Duodenal mucosa (tissue), 2 donors: ENCODE results near the gene PPAN.

Experiments
- H3K27ac ChIP-seq: one replicate; pipeline ENCODE4 v1.7.0; 2013; ENCODE audit warnings: low read depth, low read length
- H3K27me3 ChIP-seq, 2 donors: one replicate each; pipeline ENCODE4 v1.7.0; 2013; ENCODE audit warnings: low read length in 2 of 2, control low read depth in 1 of 2; ENCODE audit not compliant: insufficient read depth in 2 of 2, control insufficient read depth in 1 of 2
- H3K36me3 ChIP-seq, 2 donors: one replicate each; pipeline ENCODE4 v1.7.0; 2013; ENCODE audit warnings: low read length in 2 of 2, control low read depth in 1 of 2; ENCODE audit not compliant: insufficient read depth in 2 of 2, control insufficient read depth in 1 of 2
- H3K4me1 ChIP-seq, 2 donors: one replicate each; pipeline ENCODE4 v1.7.0; 2013; ENCODE audit warnings: low read length in 2 of 2, control low read depth in 1 of 2; ENCODE audit not compliant: insufficient read depth in 2 of 2, control insufficient read depth in 1 of 2
- H3K4me3 ChIP-seq, 2 donors: one replicate each; pipeline ENCODE4 v1.7.0; 2013; ENCODE audit warnings: low read length in 2 of 2, low read depth in 1 of 2
- H3K9ac ChIP-seq, 2 donors: one replicate each; pipeline ENCODE4 v1.7.0; 2013; ENCODE audit warnings: low read length in 2 of 2, low read depth in 1 of 2
- H3K9me3 ChIP-seq, 2 donors: one replicate each; pipeline ENCODE4 v1.7.0; 2013; ENCODE audit warnings: low read length in 2 of 2, control low read depth in 1 of 2; ENCODE audit not compliant: control insufficient read depth in 1 of 2

The PPAN gene

DNA sequence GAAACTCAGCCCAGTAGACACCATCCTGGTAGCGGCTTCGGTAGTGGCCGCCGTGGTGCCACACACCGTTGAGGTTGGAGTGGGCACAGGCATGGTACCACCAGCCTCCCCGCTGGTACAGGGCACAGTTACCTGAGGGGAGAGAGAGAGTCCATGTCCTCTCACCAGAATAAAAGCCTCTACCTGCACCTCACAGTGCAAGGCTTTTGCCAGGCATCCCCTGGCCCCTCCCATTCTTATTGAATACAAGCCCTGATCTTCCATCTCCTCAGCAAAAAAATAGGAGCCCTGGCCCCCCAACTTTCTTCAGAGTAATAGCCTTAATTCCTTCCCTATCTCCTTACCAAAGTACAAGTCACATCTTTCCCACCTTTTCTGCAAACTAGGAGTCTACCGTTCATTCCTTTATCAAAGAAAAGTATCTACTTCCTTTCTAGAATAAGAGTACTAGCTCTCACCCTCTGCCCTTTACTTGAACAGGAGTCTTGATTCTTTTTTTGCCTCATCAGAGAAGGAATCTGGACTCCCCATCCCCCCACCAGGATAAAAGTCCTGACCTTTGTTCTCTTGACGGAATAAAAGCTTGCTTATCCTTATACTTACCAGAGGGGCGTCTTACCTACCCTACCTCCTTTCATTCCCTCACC, 13.4 kb upstream of the PPAN start:
- Histone ChIP-seq H3K36me3 (peaks cover 10 to 39% of the 10 kb centered on the region in 2 donors), H3K27me3 (no peaks in the 10 kb centered on the region)

DNA sequence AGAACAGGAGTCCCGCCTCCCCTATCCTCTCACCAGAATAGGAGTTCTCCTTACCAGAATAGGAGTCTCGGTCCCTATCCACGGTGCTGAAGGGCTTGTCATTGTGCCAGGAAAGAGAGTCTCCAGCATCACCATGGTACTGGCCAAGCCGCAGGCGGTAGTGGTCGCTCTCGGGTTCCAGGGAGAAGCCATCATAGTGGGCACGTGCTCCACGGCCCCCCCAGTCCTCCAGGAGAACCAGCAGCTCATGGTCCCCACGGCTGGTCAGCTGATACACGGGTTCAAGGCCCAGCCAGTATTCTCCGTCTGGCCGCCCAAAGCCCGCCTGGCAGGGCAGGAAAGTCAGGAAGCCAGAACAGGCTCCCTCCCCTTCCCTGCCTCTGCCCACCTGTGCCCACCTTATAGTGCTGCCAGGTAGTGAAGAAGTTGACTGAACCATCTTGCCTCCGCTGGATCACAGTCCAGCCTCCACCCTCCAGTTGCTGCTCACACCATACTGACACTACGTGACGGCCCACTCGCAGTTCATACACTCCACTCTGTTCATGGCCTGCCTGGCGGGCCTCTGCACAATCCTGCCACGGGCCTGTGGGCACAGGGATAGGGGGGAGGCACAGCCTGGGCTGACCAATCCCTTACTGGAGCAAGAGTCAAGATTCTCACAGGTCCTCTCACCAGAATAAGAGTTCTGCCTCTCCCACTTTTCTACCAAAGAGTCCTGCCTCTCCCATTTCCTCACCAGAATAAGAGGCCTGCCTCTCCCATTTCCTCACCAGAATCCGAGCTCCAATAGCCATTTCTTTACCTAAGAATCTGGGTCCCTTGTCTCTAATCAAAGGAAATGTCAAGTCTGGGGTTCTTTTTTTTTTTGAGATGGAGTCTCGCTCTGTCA, 12.6 kb upstream of the PPAN start:
- no peaks in the 10 kb centered on the region for H3K27me3 ChIP-seq
- no peak overlapping the region for H3K27ac ChIP-seq
- H3K9ac ChIP-seq: no peak overlapping the region
- no peaks in the 10 kb centered on the region for H3K9me3 ChIP-seq
- H3K4me3 ChIP-seq: no peak overlapping the region
- peaks cover 10 to 39% of the 10 kb centered on the region in 2 donors for H3K36me3 ChIP-seq
- H3K4me1 ChIP-seq: peaks cover 6 to 12% of the 10 kb centered on the region in 2 donors

More for the DNA sequence above, 13.4 kb upstream of the PPAN start:
- Histone ChIP-seq H3K4me3 (no peak overlapping the region), H3K9me3 (no peaks in the 10 kb centered on the region), H3K4me1 (peaks cover 6 to 12% of the 10 kb centered on the region in 2 donors), H3K9ac (no peak overlapping the region), H3K27ac (no peak overlapping the region)

DNA sequence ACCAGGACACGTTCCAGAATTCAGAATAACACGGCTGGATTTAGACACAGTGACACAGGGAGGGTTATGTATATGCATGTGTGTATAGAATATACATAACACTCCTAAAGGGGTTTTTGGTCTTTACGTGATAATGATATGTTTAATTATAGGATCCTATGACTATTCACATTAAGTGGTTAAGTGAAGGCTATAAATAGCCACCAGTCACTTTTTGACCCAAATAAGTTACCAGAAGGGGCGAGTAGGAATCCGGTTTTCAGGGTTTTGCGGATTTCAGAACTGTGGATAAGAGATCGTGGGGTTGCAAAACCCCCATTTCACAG, 10.6 kb upstream of the PPAN start:
- H3K9me3 ChIP-seq: no peaks in the 10 kb centered on the region
- H3K9ac ChIP-seq: peak overlapping the region in 1 of 2 donors; percentile 27
- H3K36me3 ChIP-seq: peaks cover 4 to 25% of the 10 kb centered on the region in 2 donors
- no peak overlapping the region for H3K27ac ChIP-seq
- H3K4me1 ChIP-seq: peaks cover 6 to 12% of the 10 kb centered on the region in 2 donors
- H3K4me3 ChIP-seq: peak overlapping the region; percentile 4 to 58
- no peaks in the 10 kb centered on the region for H3K27me3 ChIP-seq

DNA sequence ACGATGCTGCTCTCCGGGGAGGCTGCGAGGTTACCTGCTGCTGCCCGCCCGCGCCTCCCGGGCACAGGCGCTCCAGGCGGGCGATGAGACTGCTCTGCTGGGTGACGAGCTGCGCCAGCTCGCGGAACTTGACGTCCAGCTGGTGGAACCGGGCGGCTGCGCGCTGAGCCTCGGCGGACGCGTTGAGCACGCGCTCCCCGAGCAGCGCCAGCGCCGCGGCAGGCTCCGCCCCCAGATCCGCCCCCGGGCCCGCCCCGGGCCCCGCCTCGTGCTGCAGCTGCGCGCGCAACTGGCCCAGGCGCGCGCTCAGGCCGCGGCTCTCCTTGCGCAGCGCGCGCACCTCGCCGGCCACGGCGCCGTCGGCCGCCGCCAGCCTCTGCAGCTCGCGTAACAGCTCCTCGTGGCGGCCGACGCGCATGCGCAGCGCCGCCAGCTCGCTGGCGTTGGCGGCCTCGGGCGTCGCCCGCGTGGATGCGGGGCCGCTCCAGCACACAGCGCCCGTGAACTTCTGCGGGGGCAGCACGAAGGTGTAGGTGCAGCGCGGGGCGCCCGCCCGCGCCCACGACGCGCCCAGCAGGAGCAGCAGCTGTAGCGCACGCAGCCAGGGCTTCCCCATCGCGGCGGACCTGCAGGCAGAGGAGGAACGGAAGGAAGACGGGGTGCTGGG, 10.1 kb upstream of the PPAN start:
- H3K9me3 ChIP-seq: no peaks in the 10 kb centered on the region
- H3K4me3 ChIP-seq: peak overlapping the region; percentile 66
- peaks cover under 1 to 21% of the 10 kb centered on the region in 2 donors for H3K36me3 ChIP-seq
- H3K27ac ChIP-seq: peak overlapping the region; percentile 42
- peak overlapping the region; percentile 51 to 56 for H3K9ac ChIP-seq
- peaks cover 6 to 12% of the 10 kb centered on the region in 2 donors for H3K4me1 ChIP-seq
- H3K27me3 ChIP-seq: no peaks in the 10 kb centered on the region

DNA sequence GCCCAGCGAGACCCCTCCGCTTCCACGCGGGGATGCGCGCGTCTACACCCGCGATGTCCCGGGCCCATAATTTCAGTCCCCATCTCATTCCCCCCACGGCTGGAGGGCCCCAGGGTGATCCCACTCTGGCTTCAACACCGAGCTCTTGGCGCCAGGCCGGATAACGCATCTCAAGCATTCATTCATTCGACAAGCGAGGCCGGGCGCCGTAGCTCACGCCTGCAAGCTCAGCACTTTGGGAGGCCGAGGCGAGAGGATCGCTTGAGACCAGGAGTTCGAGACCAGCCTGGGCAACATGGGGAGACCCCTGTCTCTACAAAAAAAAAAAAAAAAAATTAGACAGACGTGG, 9.6 kb upstream of the PPAN start:
- Histone ChIP-seq H3K9ac (peak overlapping the region; percentile 51 to 56), H3K27ac (peak overlapping the region; percentile 42), H3K4me1 (peaks cover 6 to 12% of the 10 kb centered on the region in 2 donors), H3K9me3 (no peaks in the 10 kb centered on the region), H3K36me3 (peaks cover 0 to 17% of the 10 kb centered on the region in 2 donors), H3K27me3 (no peaks in the 10 kb centered on the region), H3K4me3 (peak overlapping the region; percentile 66)

DNA sequence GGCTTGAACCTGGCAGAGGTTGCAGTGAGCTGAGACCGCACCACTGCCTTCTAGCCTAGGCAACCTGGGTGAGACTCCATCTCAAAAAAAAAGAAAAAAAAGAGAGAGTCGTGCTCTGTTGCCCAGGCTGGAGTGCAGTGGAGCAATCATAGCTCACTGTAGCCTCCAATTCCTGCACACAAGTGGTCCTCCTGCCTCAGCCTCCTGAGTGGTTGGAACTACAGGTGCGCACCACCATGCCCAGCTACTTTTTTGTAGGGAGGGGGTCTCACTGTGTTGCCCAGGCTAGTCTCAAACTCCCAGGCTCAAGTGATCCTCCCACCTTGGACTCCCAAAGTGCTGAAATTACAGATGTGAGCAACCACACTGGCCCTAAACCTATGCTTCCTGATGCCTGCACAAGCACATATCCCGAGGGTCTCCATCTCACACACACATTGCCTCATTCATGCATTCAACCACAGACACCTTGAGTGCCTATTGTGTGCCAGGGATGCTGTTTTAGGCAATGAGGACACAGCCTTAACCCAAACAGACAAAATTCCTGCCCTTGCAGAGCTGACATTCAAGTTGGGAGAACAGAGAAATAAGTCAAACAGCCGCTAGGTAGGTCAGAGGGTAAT, 5.9 kb upstream of the PPAN start:
- H3K27ac ChIP-seq: no peak overlapping the region
- no peaks in the 10 kb centered on the region for H3K27me3 ChIP-seq
- H3K36me3 ChIP-seq: no peaks in the 10 kb centered on the region
- peaks cover 11 to 14% of the 10 kb centered on the region in 2 donors for H3K4me1 ChIP-seq
- no peaks in the 10 kb centered on the region for H3K9me3 ChIP-seq
- no peak overlapping the region for H3K9ac ChIP-seq
- H3K4me3 ChIP-seq: no peak overlapping the region

DNA sequence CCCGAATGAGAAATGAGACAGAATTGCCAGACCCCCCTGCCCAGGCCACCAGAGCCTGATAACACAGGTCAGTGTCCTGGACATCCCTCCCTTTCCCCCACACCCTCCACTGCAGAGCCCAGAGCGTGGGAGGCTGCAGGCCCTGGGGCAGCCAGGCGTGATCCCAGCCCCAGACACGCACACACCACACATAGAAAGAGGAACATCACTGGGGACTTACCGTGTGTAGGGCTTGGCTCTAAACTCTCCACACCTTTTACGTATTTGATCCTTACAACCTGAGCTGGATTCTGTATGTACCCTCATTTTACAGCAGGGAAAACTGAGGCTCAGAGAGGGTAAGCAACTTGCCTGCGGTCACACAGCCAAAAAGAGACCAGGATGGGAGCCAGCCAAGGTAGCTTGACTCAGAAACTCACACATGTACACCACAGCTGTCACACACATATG, 3.4 kb upstream of the PPAN start:
- Histone ChIP-seq H3K4me1 (peaks cover 21% of the 10 kb centered on the region in 2 donors), H3K9ac (peak overlapping the region in 1 of 2 donors; percentile 39), H3K9me3 (no peaks in the 10 kb centered on the region), H3K27ac (peak overlapping the region; percentile 58), H3K4me3 (no peak overlapping the region), H3K27me3 (no peaks in the 10 kb centered on the region), H3K36me3 (peaks cover 4% of the 10 kb centered on the region in 2 donors)

DNA sequence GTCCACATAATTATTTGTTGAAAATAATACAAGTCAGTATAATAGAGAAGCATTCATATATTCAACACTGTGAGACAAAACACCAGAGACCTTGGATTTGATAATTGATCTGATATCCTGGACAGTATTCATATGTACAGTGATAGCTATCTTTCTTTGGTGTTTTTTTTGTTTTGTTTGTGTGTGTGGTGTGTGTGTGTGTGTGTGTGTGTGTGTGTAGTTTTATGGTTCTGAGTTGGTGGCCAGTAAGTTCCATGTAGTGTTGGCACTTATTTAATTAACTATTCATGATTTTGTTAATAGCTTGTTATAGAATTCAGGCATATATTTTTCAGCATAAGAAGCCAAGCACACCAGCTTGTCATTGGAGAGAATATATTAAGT, 2.0 kb upstream of the PPAN start:
- H3K27me3 ChIP-seq: no peaks in the 10 kb centered on the region
- H3K4me1 ChIP-seq: peaks cover 22 to 26% of the 10 kb centered on the region in 2 donors
- no peak overlapping the region for H3K27ac ChIP-seq
- no peak overlapping the region for H3K9ac ChIP-seq
- H3K36me3 ChIP-seq: peaks cover 8 to 16% of the 10 kb centered on the region in 2 donors
- H3K4me3 ChIP-seq: no peak overlapping the region
- no peaks in the 10 kb centered on the region for H3K9me3 ChIP-seq

DNA sequence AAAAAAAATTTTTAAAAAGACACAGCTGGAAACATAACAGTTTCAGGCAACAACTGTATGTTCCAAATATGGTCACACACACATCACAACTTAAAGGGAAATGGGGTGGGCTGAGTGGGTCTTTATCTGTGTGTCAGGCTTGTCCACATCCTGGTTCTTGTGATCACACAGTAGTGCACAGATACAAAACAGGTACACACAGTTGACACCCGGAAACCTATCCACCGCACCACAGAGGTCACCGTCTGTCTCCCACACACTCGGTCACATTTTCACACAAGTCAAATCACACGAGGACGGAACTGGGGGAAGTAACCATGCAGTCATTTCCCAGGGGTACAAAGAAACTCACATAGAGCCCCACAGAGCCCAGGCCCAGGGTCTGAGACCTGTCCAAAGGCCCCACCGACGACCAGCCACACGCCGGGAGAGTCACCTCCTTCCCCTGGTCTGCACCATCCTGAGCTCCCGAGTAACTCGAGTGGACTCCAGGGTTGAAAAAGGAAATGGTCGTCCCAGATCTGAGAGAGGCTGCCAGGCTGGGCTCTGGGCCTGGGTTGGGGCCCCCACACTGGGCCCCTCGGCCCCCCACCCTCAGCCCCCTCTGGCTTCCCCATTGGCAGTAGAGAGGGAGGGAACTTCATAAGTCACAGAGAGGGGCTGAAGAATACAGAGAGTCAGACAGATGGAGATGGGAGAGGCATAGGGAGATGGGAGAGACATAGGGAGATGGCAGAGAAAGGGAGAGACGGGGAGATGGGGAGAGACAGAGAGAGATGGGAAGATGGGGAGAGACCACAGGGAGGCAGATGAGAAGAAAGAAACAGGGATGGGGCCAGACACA, 1.3 kb upstream of the PPAN start:
- no peak overlapping the region for H3K9ac ChIP-seq
- H3K4me3 ChIP-seq: no peak overlapping the region
- H3K27me3 ChIP-seq: no peaks in the 10 kb centered on the region
- peak overlapping the region; percentile 8 for H3K27ac ChIP-seq
- no peaks in the 10 kb centered on the region for H3K9me3 ChIP-seq
- H3K4me1 ChIP-seq: peaks cover 22 to 26% of the 10 kb centered on the region in 2 donors
- peaks cover 14 to 23% of the 10 kb centered on the region in 2 donors for H3K36me3 ChIP-seq
